IPS-18a (cell line): Measurements from ENCODE around the gene CCL1.

Experiments used
- H3K27ac ChIP-seq: one replicate; pipeline ENCODE4 v1.5.1; 2013; ENCODE audit warnings: low read length
- H3K27me3 ChIP-seq: one replicate; pipeline ENCODE4 v1.6.1; 2013; ENCODE audit warnings: mild to moderate bottlenecking, low read length; ENCODE audit not compliant: control insufficient read depth, insufficient read depth
- H3K36me3 ChIP-seq: one replicate; pipeline ENCODE4 v1.6.1; 2013; ENCODE audit warnings: low read depth, low read length; ENCODE audit not compliant: control insufficient read depth
- H3K4me1 ChIP-seq: one replicate; pipeline ENCODE4 v1.6.1; 2013; ENCODE audit warnings: low read depth, low read length; ENCODE audit not compliant: control insufficient read depth
- H3K4me3 ChIP-seq: one replicate; pipeline ENCODE4 v1.5.1; 2013; ENCODE audit warnings: low read length
- H3K9ac ChIP-seq: one replicate; pipeline ENCODE4 v1.6.1; 2013; ENCODE audit warnings: mild to moderate bottlenecking, low read length, moderate library complexity
- H3K9me3 ChIP-seq: one replicate; pipeline ENCODE4 v1.6.1; 2013; ENCODE audit warnings: low read depth, low read length; ENCODE audit not compliant: control insufficient read depth

CCL1 gene

DNA sequence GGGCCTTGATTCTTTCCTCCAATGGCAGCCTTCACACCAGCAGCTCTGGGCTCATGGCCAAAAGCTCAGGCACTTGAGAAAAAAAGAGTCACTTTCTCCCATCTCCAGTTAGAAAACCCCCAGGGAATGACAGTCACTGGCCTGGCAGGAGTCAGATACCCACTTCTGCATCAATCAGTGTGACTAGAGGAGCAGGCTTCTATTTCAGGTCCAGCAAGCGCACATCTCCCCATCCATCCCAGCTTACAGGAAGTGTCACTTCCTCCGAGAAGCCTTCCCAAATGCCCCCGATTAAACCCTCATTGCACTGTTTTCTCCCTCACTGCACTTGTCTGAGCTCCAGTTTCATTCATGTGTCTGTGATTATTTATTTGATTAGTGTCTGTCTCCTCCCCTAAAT lies 30.4 kb upstream of the CCL1 start:
- Histone ChIP-seq H3K27me3 (no peaks in the 10 kb centered on the region), H3K4me1 (peaks cover 5% of the 10 kb centered on the region), H3K27ac (no peak overlapping the region), H3K9me3 (no peaks in the 10 kb centered on the region), H3K9ac (no peak overlapping the region), H3K36me3 (no peaks in the 10 kb centered on the region), H3K4me3 (no peak overlapping the region)

- no peaks in the 10 kb centered on the region for H3K36me3 ChIP-seq
- no peak overlapping the region for H3K9ac ChIP-seq
- H3K27ac ChIP-seq: no peak overlapping the region
- no peaks in the 10 kb centered on the region for H3K4me1 ChIP-seq
- no peaks in the 10 kb centered on the region for H3K9me3 ChIP-seq
- H3K4me3 ChIP-seq: no peak overlapping the region
- no peaks in the 10 kb centered on the region for H3K27me3 ChIP-seq
Observed at GRCh38 chr17:34391241-34391640, 28.2 kb upstream of the CCL1 start.

GRCh38 chr17:34390649-34391048 lies 27.6 kb upstream of the CCL1 start:
- Histone ChIP-seq H3K4me3 (no peak overlapping the region), H3K36me3 (no peaks in the 10 kb centered on the region), H3K9me3 (no peaks in the 10 kb centered on the region), H3K9ac (no peak overlapping the region), H3K27me3 (no peaks in the 10 kb centered on the region), H3K4me1 (no peaks in the 10 kb centered on the region), H3K27ac (no peak overlapping the region)

DNA sequence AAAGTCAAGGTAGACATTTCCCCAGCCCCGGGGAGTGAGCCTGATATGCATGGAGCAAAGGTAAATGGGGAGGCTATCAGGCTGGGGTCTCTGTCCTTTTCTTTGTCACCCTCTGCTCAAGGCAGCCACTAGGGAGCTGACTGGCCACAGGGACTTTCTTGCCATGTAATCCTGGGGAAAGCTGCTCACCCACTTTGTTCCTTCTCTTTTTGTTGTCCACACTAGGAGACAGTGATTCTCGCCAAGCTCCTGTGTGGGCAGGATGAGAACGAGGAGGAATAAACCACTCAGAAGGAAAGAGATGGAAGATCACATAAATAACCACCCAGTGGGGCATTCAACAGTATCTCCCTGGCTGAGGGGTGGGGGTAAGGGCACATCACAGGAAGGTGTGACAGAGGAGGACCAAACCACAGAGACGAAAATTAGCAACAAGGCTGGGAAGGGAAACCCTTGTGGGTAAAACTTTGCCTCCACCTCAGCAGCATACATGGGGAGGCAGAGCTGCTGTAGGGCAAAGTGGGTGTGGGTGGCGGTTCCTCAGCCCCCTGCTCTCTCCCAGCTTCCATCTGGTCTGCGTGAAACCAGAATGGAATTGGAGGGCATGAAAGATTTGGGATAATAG lies 26.2 kb upstream of the CCL1 start:
- Histone ChIP-seq H3K4me3 (no peak overlapping the region), H3K9me3 (no peaks in the 10 kb centered on the region), H3K4me1 (no peaks in the 10 kb centered on the region), H3K9ac (no peak overlapping the region), H3K36me3 (no peaks in the 10 kb centered on the region), H3K27ac (no peak overlapping the region), H3K27me3 (no peaks in the 10 kb centered on the region)

DNA sequence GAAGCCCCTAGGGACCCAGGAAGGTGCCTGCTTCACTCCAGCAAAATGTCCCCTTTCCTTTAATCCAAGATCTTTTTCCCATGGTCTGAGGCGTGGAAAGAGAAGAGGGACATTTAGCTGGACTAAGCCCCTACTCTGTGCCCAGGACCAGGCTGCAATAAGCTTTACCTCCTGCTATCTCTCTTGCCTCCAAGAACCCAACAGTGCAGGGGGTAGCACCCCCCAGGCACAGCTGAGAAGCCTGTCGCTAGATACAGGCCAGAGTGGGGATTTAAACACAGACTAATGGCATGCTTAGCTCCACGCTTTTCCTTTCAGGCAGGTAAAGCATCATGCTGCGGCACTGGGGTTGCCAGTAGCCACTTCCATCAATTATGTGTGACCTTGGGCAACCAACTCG lies 24.5 kb upstream of the CCL1 start:
- Histone ChIP-seq H3K4me3 (no peak overlapping the region), H3K9ac (no peak overlapping the region), H3K4me1 (no peaks in the 10 kb centered on the region), H3K36me3 (no peaks in the 10 kb centered on the region), H3K27ac (no peak overlapping the region), H3K9me3 (no peaks in the 10 kb centered on the region), H3K27me3 (no peaks in the 10 kb centered on the region)

DNA sequence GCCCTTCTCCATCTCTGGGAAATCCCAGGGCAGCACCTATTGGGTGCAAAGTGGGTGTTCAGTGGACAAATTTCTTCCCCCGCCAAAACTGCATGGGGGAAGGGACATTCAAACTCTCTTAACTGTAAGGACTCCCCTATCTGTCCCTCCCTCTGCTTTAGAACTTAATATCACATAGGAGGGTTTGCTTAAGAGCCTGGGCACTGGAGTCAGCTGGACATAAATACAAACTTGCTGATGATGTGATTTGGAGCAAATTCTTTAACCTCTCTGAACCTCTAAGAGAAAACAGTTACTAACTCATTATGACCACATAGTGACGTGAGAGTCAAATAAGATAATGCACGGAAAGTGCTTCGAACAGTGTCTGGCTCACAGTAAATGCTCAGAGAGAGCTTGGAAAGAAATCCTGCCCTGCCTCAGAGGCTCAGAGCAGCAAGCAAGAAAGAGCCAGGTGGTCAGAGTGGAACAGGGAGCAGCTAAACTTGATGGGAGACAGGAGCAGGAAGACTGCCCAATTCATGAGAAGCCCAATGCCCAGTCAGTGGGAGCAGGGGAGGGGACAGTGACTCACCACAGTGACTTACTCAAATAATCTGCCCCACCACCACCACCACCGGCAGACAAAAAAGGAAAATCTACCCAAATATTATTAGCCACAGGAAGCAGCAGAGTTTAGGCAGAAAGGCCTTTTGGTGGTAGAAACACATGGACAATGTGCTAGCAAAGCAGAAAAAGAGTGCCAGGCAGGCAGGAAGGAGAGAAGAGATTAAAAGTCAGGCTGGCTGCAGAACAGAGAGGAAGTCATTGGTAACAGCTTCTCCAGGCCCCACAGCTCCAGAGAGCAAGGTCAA lies 23.9 kb upstream of the CCL1 start:
- H3K9me3 ChIP-seq: no peaks in the 10 kb centered on the region
- no peaks in the 10 kb centered on the region for H3K36me3 ChIP-seq
- H3K27me3 ChIP-seq: no peaks in the 10 kb centered on the region
- H3K4me3 ChIP-seq: no peak overlapping the region
- H3K9ac ChIP-seq: no peak overlapping the region
- no peaks in the 10 kb centered on the region for H3K4me1 ChIP-seq
- H3K27ac ChIP-seq: no peak overlapping the region

GRCh38 chr17:34386343-34386696 lies 23.3 kb upstream of the CCL1 start:
- H3K4me3 ChIP-seq: no peak overlapping the region
- H3K36me3 ChIP-seq: no peaks in the 10 kb centered on the region
- no peaks in the 10 kb centered on the region for H3K27me3 ChIP-seq
- no peak overlapping the region for H3K27ac ChIP-seq
- no peaks in the 10 kb centered on the region for H3K9me3 ChIP-seq
- no peak overlapping the region for H3K9ac ChIP-seq
- no peaks in the 10 kb centered on the region for H3K4me1 ChIP-seq

DNA sequence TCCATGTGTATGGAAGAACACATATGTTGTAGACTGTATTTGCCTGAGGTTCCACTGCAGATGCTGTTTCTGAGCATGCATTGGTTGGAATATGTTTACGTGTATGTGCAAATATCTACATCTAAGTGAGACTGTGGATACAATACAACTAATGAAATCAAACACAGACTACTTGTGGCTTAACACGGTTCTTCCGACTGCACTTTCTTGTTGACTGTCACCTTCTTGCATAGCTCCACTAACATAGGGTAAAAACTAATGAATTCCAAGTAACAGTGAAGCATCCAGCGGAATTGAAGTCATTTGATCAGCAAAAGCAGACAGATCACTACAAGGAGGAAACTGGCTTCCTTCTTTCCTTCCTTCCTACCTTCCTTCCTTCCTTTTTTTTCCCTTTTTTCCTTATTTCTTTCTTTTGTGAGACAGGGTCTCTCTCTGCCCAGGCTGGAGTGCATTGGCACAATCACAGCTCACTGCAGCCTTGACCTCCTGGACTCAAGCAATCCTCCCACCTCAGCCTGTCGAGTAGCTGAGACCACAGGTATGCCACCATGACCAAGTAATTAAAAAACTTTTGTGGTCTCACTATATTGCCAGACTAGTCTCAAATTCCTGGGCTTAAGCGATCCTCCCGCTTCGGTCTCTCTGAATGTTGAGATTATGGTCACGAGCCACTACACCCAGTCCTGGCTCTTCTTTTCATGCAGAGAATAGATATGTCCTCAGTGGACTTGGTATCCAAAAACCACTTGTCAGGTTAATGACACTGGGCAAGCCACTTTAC lies 22.0 kb upstream of the CCL1 start:
- H3K4me1 ChIP-seq: no peaks in the 10 kb centered on the region

GRCh38 chr17:34384271-34384670 lies 21.2 kb upstream of the CCL1 start:
- no peaks in the 10 kb centered on the region for H3K27me3 ChIP-seq
- no peak overlapping the region for H3K9ac ChIP-seq
- H3K27ac ChIP-seq: no peak overlapping the region
- H3K9me3 ChIP-seq: no peaks in the 10 kb centered on the region
- H3K36me3 ChIP-seq: no peaks in the 10 kb centered on the region
- H3K4me1 ChIP-seq: no peaks in the 10 kb centered on the region
- H3K4me3 ChIP-seq: no peak overlapping the region

More for the DNA sequence above, 22.0 kb upstream of the CCL1 start:
- Histone ChIP-seq H3K36me3 (no peaks in the 10 kb centered on the region), H3K9me3 (no peaks in the 10 kb centered on the region), H3K27me3 (no peaks in the 10 kb centered on the region), H3K4me3 (no peak overlapping the region), H3K27ac (no peak overlapping the region), H3K9ac (no peak overlapping the region)

DNA sequence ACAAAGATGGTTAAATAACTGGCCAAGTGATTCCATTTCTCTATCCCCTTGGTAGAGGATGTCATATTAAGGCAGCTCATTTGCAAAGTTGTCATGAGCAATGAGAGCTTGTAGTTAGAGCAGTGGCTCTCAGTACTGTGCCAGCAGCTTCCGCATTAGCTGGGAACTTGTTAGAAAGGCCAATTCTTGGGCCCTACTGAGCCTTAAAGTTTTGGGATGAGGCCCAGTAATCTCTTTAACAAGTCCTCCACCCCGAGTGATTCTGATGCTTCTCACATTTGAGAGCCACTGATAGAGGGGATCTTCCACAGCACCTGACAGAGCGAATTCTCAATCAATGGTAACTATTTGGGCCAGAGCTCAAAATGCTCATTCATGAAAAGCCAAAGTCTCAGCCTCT lies 20.2 kb upstream of the CCL1 start:
- Histone ChIP-seq H3K36me3 (no peaks in the 10 kb centered on the region), H3K4me1 (no peaks in the 10 kb centered on the region), H3K9ac (no peak overlapping the region), H3K4me3 (no peak overlapping the region), H3K27ac (no peak overlapping the region), H3K27me3 (no peaks in the 10 kb centered on the region), H3K9me3 (no peaks in the 10 kb centered on the region)

DNA sequence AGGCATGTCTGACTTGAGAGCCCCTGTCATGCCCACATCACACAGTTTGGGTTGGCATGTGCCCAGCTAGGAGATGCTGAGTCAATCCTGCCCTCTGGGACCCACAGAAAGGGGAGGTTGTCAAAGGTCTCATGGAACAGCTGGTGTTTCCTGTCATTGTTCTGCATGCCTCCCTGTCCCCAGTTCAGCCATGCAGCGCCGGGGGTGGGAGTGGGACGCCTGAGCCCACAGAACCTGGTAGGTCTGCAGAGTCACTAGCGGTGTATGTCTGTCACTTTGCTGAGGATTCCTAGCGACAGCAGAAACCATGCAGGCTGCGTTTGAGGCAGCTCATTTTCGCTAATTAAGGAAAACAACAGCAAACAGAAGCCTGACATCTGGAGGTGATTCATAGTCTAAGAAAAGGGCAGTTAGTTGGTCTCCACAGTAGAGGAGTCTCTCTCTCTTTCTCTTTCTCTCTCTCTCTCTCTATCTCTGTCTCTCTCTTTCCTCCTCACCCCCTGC lies 19.6 kb upstream of the CCL1 start:
- no peaks in the 10 kb centered on the region for H3K4me1 ChIP-seq
- H3K27me3 ChIP-seq: no peaks in the 10 kb centered on the region
- no peak overlapping the region for H3K9ac ChIP-seq

More for the DNA sequence above, 19.6 kb upstream of the CCL1 start:
- H3K27ac ChIP-seq: no peak overlapping the region
- no peaks in the 10 kb centered on the region for H3K9me3 ChIP-seq
- H3K4me3 ChIP-seq: no peak overlapping the region
- no peaks in the 10 kb centered on the region for H3K36me3 ChIP-seq
